Measurements from ENCODE around the gene EPB41L4A.

Gene EPB41L4A

GRCh38 chr5:112234000-112234399 is 185.1 kb downstream of the EPB41L4A start:
- Histone ChIP-seq H3K4me1 (ENCODE audit: control insufficient read depth, insufficient read depth, low read length) (no peaks in the 10 kb centered on the region), H3K27ac (ENCODE audit: extremely low read depth, low read depth, low read length) (no peak overlapping the region), H3K4me3 (ENCODE audit: low read depth, low read length) (no peak overlapping the region), H3K36me3 (ENCODE audit: control insufficient read depth in 2 of 2, insufficient read depth in 1 of 2, low read length in 2 of 2) (no peaks in the 10 kb centered on the region; a peak in 1 of 3 replicates), H3K9me3 (ENCODE audit: control insufficient read depth, insufficient read depth, low read depth, low read length) (no peaks in the 10 kb centered on the region)
- POLR2A ChIA-PET, result no interaction called here
- CTCF ChIA-PET, result no interaction called here
- TF ChIP-seq ZFHX2 (tag by site-specific recombination; conservative IDR thresholded peaks at IDR 0.05) (no peak), KLF17 (tag by site-specific recombination; IDR thresholded peaks at IDR 0.05) (no peak), TCF7L2 (IDR thresholded peaks at IDR 0.05; ENCODE audit: borderline replicate concordance, low read depth, low read length) (no peak), ZNF398 (tag by site-specific recombination; IDR thresholded peaks at IDR 0.05) (no peak), ZNF221 (tag by site-specific recombination; IDR thresholded peaks at IDR 0.05; ENCODE audit: borderline replicate concordance) (no peak), ZNF19 (tag by site-specific recombination; IDR thresholded peaks at IDR 0.05; ENCODE audit: low read depth) (no peak), ZBTB7A (tag by site-specific recombination; IDR thresholded peaks at IDR 0.05; ENCODE audit: low read depth) (no peak), ZNF248 (tag by site-specific recombination; IDR thresholded peaks at IDR 0.05) (no peak), ZNF10 (tag by site-specific recombination; IDR thresholded peaks at IDR 0.05) (no peak), ZNF2 (tag by site-specific recombination; IDR thresholded peaks at IDR 0.05) (no peak), ZNF624 (tag by site-specific recombination; IDR thresholded peaks at IDR 0.05) (no peak), ZNF623 (tag by site-specific recombination; IDR thresholded peaks at IDR 0.05) (no peak)
- TF ChIP-seq, protein P1, sequence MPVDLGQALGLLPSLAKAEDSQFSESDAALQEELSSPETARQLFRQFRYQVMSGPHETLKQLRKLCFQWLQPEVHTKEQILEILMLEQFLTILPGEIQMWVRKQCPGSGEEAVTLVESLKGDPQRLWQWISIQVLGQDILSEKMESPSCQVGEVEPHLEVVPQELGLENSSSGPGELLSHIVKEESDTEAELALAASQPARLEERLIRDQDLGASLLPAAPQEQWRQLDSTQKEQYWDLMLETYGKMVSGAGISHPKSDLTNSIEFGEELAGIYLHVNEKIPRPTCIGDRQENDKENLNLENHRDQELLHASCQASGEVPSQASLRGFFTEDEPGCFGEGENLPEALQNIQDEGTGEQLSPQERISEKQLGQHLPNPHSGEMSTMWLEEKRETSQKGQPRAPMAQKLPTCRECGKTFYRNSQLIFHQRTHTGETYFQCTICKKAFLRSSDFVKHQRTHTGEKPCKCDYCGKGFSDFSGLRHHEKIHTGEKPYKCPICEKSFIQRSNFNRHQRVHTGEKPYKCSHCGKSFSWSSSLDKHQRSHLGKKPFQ (tag by site-specific recombination; IDR thresholded peaks at IDR 0.05), result no peak
- TF ChIP-seq, protein P2, sequence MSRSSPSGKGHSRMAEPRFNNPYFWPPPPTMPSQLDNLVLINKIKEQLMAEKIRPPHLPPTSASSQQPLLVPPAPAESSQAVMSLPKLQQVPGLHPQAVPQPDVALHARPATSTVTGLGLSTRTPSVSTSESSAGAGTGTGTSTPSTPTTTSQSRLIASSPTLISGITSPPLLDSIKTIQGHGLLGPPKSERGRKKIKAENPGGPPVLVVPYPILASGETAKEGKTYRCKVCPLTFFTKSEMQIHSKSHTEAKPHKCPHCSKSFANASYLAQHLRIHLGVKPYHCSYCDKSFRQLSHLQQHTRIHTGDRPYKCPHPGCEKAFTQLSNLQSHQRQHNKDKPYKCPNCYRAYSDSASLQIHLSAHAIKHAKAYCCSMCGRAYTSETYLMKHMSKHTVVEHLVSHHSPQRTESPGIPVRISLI (tag by site-specific recombination; IDR thresholded peaks at IDR 0.05), result no peak
- TF ChIP-seq, protein P3, sequence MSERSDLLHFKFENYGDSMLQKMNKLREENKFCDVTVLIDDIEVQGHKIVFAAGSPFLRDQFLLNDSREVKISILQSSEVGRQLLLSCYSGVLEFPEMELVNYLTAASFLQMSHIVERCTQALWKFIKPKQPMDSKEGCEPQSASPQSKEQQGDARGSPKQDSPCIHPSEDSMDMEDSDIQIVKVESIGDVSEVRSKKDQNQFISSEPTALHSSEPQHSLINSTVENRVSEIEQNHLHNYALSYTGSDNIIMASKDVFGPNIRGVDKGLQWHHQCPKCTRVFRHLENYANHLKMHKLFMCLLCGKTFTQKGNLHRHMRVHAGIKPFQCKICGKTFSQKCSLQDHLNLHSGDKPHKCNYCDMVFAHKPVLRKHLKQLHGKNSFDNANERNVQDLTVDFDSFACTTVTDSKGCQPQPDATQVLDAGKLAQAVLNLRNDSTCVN (tag by site-specific recombination; optimal IDR thresholded peaks at IDR 0.05), result no peak

DNA sequence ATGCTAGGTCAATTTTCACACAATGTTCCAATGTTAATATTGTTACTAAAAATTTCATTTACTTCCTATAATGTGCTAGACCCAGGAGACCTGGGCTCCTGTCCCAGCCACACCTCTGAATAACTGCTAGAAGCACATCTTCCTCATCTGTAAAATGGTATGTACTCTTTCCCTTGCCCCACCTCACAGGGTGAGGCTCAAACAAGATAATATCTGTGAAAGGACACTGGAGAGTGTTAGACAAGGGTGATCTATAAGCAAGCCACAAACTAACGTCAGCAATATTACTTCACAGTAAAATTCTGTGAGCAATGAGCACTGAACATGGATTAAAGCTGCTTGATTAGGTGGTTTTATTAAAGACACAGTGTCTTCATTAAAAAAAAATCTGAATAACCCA is 186.4 kb downstream of the EPB41L4A start:
- no peaks in the 10 kb centered on the region for H3K9me3 ChIP-seq (ENCODE audit: control insufficient read depth, insufficient read depth, low read depth, low read length)
- no peak overlapping the region for H3K4me3 ChIP-seq (ENCODE audit: low read depth, low read length)
- H3K4me1 ChIP-seq (ENCODE audit: control insufficient read depth, insufficient read depth, low read length), result no peaks in the 10 kb centered on the region
- H3K27ac ChIP-seq (ENCODE audit: extremely low read depth, low read depth, low read length), result no peak overlapping the region
- H3K36me3 ChIP-seq (ENCODE audit: control insufficient read depth in 2 of 2, insufficient read depth in 1 of 2, low read length in 2 of 2), result no peaks in the 10 kb centered on the region; a peak in 1 of 3 replicates
- POLR2A ChIA-PET, result no interaction called here
- CTCF ChIA-PET, result no interaction called here
- TF ChIP-seq KLF7 (tag by site-specific recombination; IDR thresholded peaks at IDR 0.05; ENCODE audit: borderline replicate concordance) (no peak), ZNF549 (tag by site-specific recombination; IDR thresholded peaks at IDR 0.05) (no peak), KLF17 (tag by site-specific recombination; IDR thresholded peaks at IDR 0.05) (no peak), ZNF704 (tag by site-specific recombination; IDR thresholded peaks at IDR 0.05) (no peak), ZNF175 (tag by site-specific recombination; IDR thresholded peaks at IDR 0.05) (no peak), BCL11B (tag by site-specific recombination; IDR thresholded peaks at IDR 0.05; ENCODE audit: low read depth) (no peak), SALL2 (tag by site-specific recombination; IDR thresholded peaks at IDR 0.05; ENCODE audit: borderline replicate concordance) (no peak), ZNF311 (tag by site-specific recombination; IDR thresholded peaks at IDR 0.05; ENCODE audit: borderline replicate concordance) (no peak), ZNF366 (tag by site-specific recombination; conservative IDR thresholded peaks at IDR 0.05) (no peak)
- TF ChIP-seq, protein P4, sequence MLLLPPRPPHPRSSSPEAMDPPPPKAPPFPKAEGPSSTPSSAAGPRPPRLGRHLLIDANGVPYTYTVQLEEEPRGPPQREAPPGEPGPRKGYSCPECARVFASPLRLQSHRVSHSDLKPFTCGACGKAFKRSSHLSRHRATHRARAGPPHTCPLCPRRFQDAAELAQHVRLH (tag by site-specific recombination; IDR thresholded peaks at IDR 0.05), result no peak

Data from HEK293 (cell line).